ENCODE measurements around the gene KLHL30.

DNA sequence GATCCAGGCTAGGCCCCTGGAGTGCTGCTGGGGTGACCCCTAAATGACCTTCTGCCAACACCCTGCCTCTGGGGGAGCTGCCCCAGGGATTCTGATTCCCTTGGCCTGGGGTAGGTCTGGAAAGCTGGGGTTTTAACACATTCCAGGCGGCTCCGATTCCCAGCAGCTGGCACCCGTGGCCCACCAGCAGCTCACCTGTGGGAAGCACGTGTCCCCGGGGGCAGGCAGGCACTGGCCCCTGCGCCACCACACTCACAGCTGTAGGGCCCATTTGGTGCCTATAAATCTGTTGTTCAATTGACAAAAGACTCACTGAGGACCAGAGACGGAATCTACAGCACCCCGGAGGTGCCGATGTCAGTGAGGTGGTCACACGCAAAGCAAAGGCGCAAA is 4.1 kb upstream of the KLHL30 start:
- no peak for TF ChIP-seq TCF12 (IDR thresholded peaks at IDR 0.05; ENCODE audit: low read depth)
- TF ChIP-seq REST (IDR thresholded peaks at IDR 0.05; ENCODE audit: low read depth), result no peak
- TF ChIP-seq YY1 (IDR thresholded peaks at IDR 0.05; ENCODE audit: low read depth), result no peak
- TF ChIP-seq CEBPB (IDR thresholded peaks at IDR 0.05), result no peak
- TF ChIP-seq TEAD4 (IDR thresholded peaks at IDR 0.05), result no peak
- no peak for TF ChIP-seq RAD21 (IDR thresholded peaks at IDR 0.05; ENCODE audit: low read depth)
- no peak for TF ChIP-seq MAX (IDR thresholded peaks at IDR 0.05)
- no peak for TF ChIP-seq EP300 (IDR thresholded peaks at IDR 0.05; ENCODE audit: borderline replicate concordance)
- no peak for TF ChIP-seq TAF1 (IDR thresholded peaks at IDR 0.05; ENCODE audit: low read depth)
- TF ChIP-seq EGR1 (IDR thresholded peaks at IDR 0.05), result no peak
- no peak for TF ChIP-seq ZBTB7A (IDR thresholded peaks at IDR 0.05; ENCODE audit: low read depth)
- no peak for TF ChIP-seq NFIC (IDR thresholded peaks at IDR 0.05)

All from Ishikawa (cell line).